PC-3 (cell line): ENCODE data around the gene GPC5.
"Not testable (repeated sequence)": the region's sequence is repeated elsewhere in the genome, so short reads cannot be mapped to it uniquely, and the experiment has no call there.

Source experiments
- EZH2phosphoT487 ChIP-seq: fragments of 300-600 bp; sonication (generic); IDR thresholded peaks from 2 replicates; pipeline ENCODE4 v1.6.1; 2018; ENCODE audit warnings: mild to moderate bottlenecking, antibody characterized with exemption, low read length, borderline replicate concordance
- TF ChIP-seq, protein P1 (sequence below): fragments of 300-600 bp; sonication (generic); conservative IDR thresholded peaks from 2 replicates; pipeline ENCODE4 v1.5.1; 2017; ENCODE audit warnings: antibody characterized with exemption, low read depth, mild to moderate bottlenecking, low read length

DNA sequence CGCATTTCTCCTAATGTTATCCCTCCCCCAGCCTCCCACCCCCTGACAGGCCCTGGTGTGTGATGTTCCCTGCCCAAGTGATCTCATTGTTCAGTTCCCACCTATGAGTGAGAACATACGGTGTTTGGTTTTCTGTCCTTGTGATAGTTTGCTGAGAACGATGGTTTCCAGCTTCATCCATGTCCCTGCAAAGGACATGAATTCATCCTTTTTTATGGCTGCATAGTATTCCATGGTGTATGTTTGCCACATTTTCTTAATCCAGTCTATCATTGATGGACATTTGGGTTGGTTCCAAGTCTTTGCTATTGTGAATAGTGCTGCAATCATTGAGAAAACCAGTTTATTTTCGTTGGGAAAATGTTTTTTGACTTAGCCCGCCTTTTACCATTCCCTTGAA lies 18.2 kb downstream of the GPC5 start:
- TF ChIP-seq, protein P1, sequence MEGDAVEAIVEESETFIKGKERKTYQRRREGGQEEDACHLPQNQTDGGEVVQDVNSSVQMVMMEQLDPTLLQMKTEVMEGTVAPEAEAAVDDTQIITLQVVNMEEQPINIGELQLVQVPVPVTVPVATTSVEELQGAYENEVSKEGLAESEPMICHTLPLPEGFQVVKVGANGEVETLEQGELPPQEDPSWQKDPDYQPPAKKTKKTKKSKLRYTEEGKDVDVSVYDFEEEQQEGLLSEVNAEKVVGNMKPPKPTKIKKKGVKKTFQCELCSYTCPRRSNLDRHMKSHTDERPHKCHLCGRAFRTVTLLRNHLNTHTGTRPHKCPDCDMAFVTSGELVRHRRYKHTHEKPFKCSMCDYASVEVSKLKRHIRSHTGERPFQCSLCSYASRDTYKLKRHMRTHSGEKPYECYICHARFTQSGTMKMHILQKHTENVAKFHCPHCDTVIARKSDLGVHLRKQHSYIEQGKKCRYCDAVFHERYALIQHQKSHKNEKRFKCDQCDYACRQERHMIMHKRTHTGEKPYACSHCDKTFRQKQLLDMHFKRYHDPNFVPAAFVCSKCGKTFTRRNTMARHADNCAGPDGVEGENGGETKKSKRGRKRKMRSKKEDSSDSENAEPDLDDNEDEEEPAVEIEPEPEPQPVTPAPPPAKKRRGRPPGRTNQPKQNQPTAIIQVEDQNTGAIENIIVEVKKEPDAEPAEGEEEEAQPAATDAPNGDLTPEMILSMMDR, result not testable (repeated sequence)
- not testable (repeated sequence) for TF ChIP-seq EZH2phosphoT487
